Hepatocyte (in vitro differentiated cells): ENCODE results near the gene NDST1. TPM values are rescaled to one million over a fixed set of nuclear protein-coding genes. Genes with fewer than 3 reads are reported as not detected.
A peak's percentile ranks its signal among the peaks of the same experiment; 100 is the strongest.

ENCODE experiments used
- DNase-seq: peaks from one replicate; pipeline ENCODE4 v3.0.0-alpha.2; 2016; ENCODE audit warnings: low spot score
- H2AFZ ChIP-seq: fragments of 200-600 bp; sonication (generic); 2 replicates; pipeline ENCODE4 v1.6.0; 2016; ENCODE audit warnings: antibody characterized with exemption, mild to moderate bottlenecking
- H3K27ac ChIP-seq: fragments of 200-600 bp; sonication (generic); 2 replicates; pipeline ENCODE4 v1.5.1; 2016; ENCODE audit warnings: mild to moderate bottlenecking
- H3K27me3 ChIP-seq: fragments of 200-600 bp; sonication (generic); 2 replicates; pipeline ENCODE4 v1.6.1; 2016
- H3K36me3 ChIP-seq: fragments of 200-600 bp; sonication (generic); replicated peaks from 2 replicates; pipeline ENCODE4 v1.5.1; 2016; ENCODE audit warnings: low read depth; ENCODE audit not compliant: insufficient read depth
- H3K4me1 ChIP-seq: fragments of 200-600 bp; sonication (generic); 2 replicates; pipeline ENCODE4 v1.5.1; 2016; ENCODE audit warnings: mild to moderate bottlenecking, moderate library complexity; ENCODE audit not compliant: insufficient read depth
- H3K4me2 ChIP-seq: fragments of 200-600 bp; sonication (generic); 2 replicates; pipeline ENCODE4 v1.6.0; 2016
- H3K4me3 ChIP-seq: fragments of 200-600 bp; sonication (generic); 2 replicates; pipeline ENCODE4 v1.5.1; 2016; ENCODE audit warnings: mild to moderate bottlenecking
- H3K79me2 ChIP-seq: fragments of 200-600 bp; sonication (generic); 2 replicates; pipeline ENCODE4 v1.6.0; 2017; ENCODE audit warnings: mild to moderate bottlenecking
- H3K9me2 ChIP-seq: fragments of 200-600 bp; sonication (generic); replicated peaks from 2 replicates; pipeline ENCODE4 v1.6.0; 2017; ENCODE audit warnings: mild to moderate bottlenecking; ENCODE audit not compliant: insufficient read depth
- H3K9me3 ChIP-seq: fragments of 200-600 bp; sonication (generic); 2 replicates; pipeline ENCODE4 v1.5.1; 2016; ENCODE audit warnings: low read depth, mild to moderate bottlenecking
- H4K20me1 ChIP-seq: fragments of 200-600 bp; sonication (generic); 2 replicates; pipeline ENCODE4 v1.6.0; 2016; ENCODE audit warnings: mild to moderate bottlenecking; ENCODE audit not compliant: insufficient read depth, poor library complexity, severe bottlenecking
- EZH2 ChIP-seq: fragments of 200-600 bp; sonication (generic); IDR thresholded peaks from 2 replicates; pipeline ENCODE4 v1.6.1; 2016; ENCODE audit warnings: antibody characterized with exemption, mild to moderate bottlenecking, borderline replicate concordance
- EZH2phosphoT487 ChIP-seq: fragments of 200-600 bp; sonication (generic); IDR thresholded peaks from one replicate; pipeline ENCODE4 v1.6.1; 2018; ENCODE audit warnings: antibody characterized with exemption, mild to moderate bottlenecking, low read depth, moderate library complexity; ENCODE audit not compliant: unreplicated experiment, severe bottlenecking
- WGBS: methylation state at CpG from one replicate; pipeline ENCODE4 v1.1.6; 2016; ENCODE audit warnings: low lambda C conversion rate; ENCODE audit errors: missing lambda C conversion rate; 5-methylcytosine and 5-hydroxymethylcytosine counted together
- polyA plus RNA-seq: library from polyadenylated mRNA; unstranded; fragments of >200 nt; fragmentation: Nextera tagmentation; extraction: Ambion mirVana; gene quantifications from 2 replicates; pipeline ENCODE4 v1.2.1, GENCODE V29; 2016
- total RNA-seq: library from RNA; depleted of rRNA; stranded (reverse); fragments of >200 nt; gene quantifications from 2 replicates; pipeline ENCODE4 v1.2.3, GENCODE V29; 2014
- TF ChIP-seq, protein P1 (sequence below): fragments of 200-600 bp; sonication (generic); IDR thresholded peaks from 2 replicates; pipeline ENCODE4 v1.5.1; 2016; ENCODE audit warnings: antibody characterized with exemption, mild to moderate bottlenecking; ENCODE audit not compliant: poor library complexity

The NDST1 gene
- total and polyA plus RNA-seq, 2 experiments from 2014 or later = 42.5 to 85.1 TPM

DNA sequence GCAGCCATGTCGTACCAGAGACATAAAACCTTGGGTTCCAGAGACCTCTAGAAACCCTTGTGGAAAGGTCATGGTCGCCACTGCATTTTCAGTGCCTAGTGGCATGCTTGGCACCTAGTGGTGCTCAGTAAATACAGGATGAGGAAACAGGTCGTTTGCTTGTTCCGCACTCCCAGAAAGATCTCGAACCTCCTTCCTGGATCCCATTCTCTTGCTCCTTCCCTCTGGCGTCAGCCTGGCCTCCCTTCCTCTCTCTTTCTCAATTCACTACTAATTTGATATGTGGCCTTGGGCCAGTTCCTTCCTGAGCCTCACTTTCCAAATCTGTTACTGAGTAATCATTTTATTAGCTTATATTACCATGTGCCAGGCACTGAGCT lies 4.4 kb downstream of the NDST1 start:
- peaks cover 91% of the 10 kb centered on the region for H3K79me2 ChIP-seq
- no peaks in the 10 kb centered on the region for H3K27me3 ChIP-seq
- no peaks in the 10 kb centered on the region for H3K36me3 ChIP-seq
- no peak for DNase-seq
- H3K27ac ChIP-seq = peak overlapping the region; percentile 87
- H2AFZ ChIP-seq = no peak overlapping the region
- H3K9me3 ChIP-seq = no peaks in the 10 kb centered on the region
- TF ChIP-seq EZH2 (no peak), EZH2phosphoT487 (no peak)
- TF ChIP-seq, protein P1, sequence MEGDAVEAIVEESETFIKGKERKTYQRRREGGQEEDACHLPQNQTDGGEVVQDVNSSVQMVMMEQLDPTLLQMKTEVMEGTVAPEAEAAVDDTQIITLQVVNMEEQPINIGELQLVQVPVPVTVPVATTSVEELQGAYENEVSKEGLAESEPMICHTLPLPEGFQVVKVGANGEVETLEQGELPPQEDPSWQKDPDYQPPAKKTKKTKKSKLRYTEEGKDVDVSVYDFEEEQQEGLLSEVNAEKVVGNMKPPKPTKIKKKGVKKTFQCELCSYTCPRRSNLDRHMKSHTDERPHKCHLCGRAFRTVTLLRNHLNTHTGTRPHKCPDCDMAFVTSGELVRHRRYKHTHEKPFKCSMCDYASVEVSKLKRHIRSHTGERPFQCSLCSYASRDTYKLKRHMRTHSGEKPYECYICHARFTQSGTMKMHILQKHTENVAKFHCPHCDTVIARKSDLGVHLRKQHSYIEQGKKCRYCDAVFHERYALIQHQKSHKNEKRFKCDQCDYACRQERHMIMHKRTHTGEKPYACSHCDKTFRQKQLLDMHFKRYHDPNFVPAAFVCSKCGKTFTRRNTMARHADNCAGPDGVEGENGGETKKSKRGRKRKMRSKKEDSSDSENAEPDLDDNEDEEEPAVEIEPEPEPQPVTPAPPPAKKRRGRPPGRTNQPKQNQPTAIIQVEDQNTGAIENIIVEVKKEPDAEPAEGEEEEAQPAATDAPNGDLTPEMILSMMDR = no peak
- no peaks in the 10 kb centered on the region for H3K9me2 ChIP-seq
- 86% methylated on average over 6 of the region's 6 CpGs for WGBS
- peak overlapping the region; percentile 41 for H3K4me2 ChIP-seq
- peaks cover 75% of the 10 kb centered on the region for H3K4me1 ChIP-seq
- H3K4me3 ChIP-seq = no peak overlapping the region
- H4K20me1 ChIP-seq = peaks cover 74% of the 10 kb centered on the region

DNA sequence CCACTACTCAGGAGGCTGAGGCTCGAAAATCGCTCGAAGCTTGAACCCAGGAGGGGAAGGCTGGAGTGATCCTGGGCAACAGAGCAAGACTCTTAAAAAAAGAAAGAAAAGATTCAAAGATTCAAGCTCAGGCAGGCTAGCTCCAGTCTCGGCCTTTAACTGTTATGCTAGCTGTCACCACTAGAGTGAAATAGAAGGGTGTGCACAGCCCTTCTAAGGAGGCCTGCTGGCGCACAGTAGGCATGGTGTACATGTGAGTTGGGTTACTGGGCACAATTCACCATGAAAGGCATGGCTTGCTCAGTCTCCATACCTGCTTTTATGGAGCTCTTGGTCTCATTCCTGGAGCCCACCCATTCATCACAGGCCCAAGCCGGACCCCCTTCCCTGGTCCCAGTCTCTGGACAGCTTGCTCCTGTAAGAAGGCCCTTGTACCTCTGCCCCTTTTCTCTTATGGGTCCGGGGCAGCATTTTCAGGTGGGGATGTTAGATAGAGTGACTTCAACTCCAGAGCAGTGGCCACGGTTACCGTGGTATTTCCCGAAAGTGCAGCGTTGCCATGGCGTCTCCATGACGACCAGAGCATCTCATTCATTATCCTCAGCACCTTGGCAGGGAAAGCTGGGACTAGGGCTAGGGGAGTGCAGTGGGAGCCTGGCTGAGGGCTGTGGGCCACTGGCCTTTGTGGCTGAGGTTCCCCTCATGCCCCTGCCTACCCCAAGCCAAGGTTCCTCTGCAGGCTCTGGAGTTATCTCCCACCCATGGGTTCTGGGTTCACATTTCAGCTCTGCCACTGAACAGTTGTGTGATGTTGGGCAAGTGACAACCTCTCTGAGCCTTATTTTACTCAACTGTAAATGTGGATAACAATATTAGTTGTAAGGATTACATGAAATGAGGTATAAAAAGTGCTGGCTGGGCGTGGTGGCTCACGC lies 5.7 kb downstream of the NDST1 start:
- peak overlapping the region; percentile 87 for H3K27ac ChIP-seq
- 93% methylated on average over 15 of the region's 15 CpGs for WGBS
- no peak overlapping the region for H3K4me2 ChIP-seq

DNA sequence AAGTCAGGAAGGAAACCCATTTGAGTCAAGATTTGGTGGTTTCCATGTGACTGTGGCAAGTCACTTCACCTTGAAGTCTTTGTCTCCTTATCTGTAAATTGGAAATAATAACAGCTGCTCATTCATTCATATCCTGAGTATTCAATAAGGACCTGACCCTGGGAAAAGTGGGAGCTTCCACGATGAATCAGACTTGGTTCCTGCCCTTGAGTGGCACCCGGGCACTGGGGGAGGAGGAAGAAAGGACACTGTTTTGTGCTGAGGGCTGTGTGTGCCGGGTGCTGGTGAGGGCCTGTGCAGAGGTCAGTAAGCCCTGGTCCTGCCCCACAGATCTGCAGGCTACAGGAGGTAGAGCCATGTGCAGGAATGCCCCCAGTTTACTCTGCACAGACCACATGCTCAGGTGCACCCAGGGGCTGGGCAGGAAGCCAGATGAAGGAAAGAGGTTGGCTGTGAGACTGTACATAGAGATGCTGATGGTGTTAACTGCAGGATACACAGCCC lies 6.8 kb downstream of the NDST1 start:
- H3K4me2 ChIP-seq = no peak overlapping the region
- no peaks in the 10 kb centered on the region for H3K9me2 ChIP-seq
- H3K4me3 ChIP-seq = no peak overlapping the region
- no peak for DNase-seq
- no peaks in the 10 kb centered on the region for H3K9me3 ChIP-seq
- TF ChIP-seq, protein P1 = no peak
- no peak for TF ChIP-seq EZH2
- no peak for TF ChIP-seq EZH2phosphoT487
- H3K4me1 ChIP-seq = peaks cover 70% of the 10 kb centered on the region
- whole genome bisulfite sequencing = 87% methylated on average over 3 of the region's 3 CpGs
- peak overlapping the region; percentile 70 for H3K27ac ChIP-seq
- H3K79me2 ChIP-seq = peaks cover 89% of the 10 kb centered on the region
- H4K20me1 ChIP-seq = peaks cover 62% of the 10 kb centered on the region
- H3K36me3 ChIP-seq = no peaks in the 10 kb centered on the region
- H2AFZ ChIP-seq = no peak overlapping the region
- H3K27me3 ChIP-seq = no peaks in the 10 kb centered on the region

More for the DNA sequence above, 5.7 kb downstream of the NDST1 start:
- TF ChIP-seq EZH2phosphoT487 (no peak), EZH2 (no peak)
- TF ChIP-seq, protein P1 = no peak
- peaks cover 71% of the 10 kb centered on the region for H3K4me1 ChIP-seq
- no peak overlapping the region for H3K4me3 ChIP-seq
- no peak for DNase-seq
- no peaks in the 10 kb centered on the region for H3K27me3 ChIP-seq
- no peaks in the 10 kb centered on the region for H3K9me3 ChIP-seq
- no peak overlapping the region for H2AFZ ChIP-seq
- H3K79me2 ChIP-seq = peaks cover 89% of the 10 kb centered on the region
- peaks cover 72% of the 10 kb centered on the region for H4K20me1 ChIP-seq
- H3K36me3 ChIP-seq = no peaks in the 10 kb centered on the region
- H3K9me2 ChIP-seq = no peaks in the 10 kb centered on the region
